ENCODE measurements around the gene COL4A2. TPM values are rescaled to one million over a fixed set of nuclear protein-coding genes. Genes with fewer than 3 reads are reported as not detected.

COL4A2 gene
- polyA plus RNA-seq, 4 donors, result 473 to 603 (median 479) TPM

DNA sequence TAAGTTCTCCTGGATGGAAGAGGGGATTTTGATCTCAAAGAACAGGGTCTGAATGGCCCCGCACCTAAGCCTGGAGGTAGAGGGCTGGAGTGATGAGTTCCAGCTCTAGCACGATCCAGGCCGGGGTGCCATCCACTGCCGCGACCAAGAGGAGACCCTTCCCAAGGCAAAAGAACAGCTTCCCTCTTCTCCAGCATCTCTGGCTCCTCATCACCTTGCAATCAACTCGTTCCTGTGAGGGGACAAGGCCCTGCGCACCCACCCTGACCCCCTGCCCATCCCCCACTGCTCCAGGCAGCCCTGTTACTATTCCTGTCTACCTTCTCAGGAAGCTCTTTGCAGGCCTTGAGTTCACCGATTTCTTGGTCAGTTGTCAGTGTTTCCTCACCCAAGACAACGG lies 17.9 kb upstream of the COL4A2 start:
- DNase-seq (ENCODE audit: low read depth in 4 of 4, low spot score in 3 of 4), result no peak

DNA sequence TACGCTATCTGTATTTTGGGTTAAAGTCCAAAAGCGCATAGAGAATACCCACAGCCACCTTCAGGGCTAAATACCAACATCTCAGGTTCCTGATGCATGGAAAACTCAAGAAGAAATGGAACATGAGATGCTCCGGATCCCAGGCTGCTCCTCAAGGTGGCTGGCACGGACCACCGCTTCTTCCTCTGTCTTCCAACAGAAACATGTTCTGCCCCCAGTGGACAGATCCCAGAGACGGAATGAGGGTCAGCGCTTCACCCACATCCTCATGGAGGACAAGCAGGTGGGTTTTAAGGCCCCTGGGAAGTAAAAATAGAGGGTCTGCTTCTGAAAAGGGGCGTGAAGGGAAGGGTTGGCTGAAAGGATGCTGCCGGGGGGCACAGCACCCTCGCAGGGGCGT lies 17.4 kb upstream of the COL4A2 start:
- no peak for DNase-seq (ENCODE audit: low read depth in 4 of 4, low spot score in 3 of 4)

DNA sequence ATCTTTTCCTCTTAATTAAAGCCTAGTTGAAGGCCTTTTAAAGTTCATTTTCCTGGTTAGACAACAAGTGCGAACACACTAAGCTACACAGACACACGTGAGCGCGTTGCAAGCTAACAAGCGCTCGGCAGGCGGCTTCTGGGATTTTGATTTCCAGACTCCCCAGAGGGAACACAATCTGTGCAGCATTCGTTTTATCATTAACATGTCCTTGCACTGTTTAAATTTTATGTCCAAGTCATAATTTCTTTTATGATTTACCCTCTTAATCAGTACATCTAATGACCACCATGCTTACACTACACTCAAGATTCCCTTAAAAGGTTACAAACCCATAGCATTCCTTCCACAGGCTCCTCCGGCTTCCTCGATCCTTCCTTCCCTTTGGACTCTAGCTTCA lies 16.9 kb upstream of the COL4A2 start:
- DNase-seq (ENCODE audit: low read depth in 4 of 4, low spot score in 3 of 4), result no peak

DNA sequence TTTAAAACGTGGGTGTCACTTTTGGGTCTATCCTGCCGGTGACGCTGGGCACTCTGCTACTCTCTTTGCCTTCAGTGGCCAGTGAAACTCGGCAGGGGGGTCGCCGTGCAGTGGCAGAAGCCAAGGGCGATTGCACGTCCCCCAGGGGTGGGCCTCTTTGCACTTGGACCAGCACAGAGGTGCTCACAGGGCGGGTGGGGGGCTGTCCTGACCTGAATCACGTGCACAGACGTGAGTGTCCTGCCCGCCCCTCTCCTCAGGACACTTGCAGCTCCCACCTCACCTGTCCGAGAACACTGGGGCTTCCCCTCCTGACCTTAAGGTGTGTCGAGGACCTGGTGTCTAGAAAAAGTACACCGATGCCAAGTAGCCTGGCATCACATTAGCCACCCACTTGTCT lies 16.3 kb upstream of the COL4A2 start:
- no peak for DNase-seq (ENCODE audit: low read depth in 4 of 4, low spot score in 3 of 4)

DNA sequence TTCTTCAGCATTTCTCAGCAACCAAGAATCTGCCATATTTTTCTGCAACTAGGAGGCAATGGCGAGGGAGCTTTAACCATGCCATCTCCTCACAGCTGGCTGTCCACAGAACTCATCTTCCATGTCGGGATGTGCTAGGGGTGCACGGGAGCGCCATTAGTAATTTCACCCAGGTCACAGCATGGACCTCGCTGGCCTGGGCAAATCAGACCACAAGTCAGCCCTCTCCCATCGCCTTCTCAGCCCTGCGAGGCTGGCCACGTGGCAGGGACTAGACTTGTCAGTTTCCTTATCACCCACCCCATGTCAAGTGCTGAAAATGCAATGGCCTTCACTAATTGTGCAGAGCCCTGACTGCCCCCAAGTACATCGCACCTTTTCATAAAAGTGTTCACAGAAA lies 15.8 kb upstream of the COL4A2 start:
- DNase-seq (ENCODE audit: low read depth in 4 of 4, low spot score in 3 of 4), result no peak

DNA sequence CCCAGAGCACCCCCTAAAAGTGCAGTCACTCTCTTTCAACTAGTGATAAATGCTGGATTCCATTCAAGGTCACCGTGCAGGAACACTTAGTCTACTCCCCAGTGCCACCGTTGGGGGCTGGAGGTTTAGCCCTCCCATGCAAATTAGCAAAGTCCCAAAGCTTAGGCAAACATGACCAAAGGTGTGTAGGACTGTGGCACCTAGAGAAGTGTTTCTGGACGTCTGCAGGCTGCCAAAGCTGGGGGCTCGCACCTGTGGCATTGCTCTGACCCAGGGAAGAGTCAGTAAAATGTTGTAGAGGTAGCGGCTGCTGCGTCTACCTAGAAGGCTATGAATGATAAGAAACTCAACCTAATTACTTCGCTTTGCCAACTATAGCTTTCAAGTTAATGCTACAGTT lies 14.0 kb upstream of the COL4A2 start:
- no peak for DNase-seq (ENCODE audit: low read depth in 4 of 4, low spot score in 3 of 4)

DNA sequence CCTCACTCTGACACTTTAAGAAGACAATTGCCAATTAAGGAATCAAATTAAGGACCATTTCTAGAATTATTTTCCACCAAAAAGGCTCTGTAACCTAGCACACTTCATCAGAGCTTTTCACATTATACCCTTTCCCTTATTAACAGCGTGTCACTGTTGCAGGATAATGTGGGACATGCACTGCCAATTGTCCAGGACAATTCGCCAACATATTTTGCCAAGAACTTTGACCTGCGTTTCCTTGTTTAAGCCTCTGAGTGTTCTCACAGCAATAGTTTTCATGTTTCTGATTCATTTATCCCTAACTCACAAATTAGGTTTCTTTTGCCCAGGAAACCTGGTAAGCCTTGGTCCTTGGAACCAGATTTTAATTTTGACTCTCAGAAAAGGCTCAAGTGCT lies 13.4 kb upstream of the COL4A2 start:
- DNase-seq (ENCODE audit: low read depth in 4 of 4, low spot score in 3 of 4), result no peak

DNA sequence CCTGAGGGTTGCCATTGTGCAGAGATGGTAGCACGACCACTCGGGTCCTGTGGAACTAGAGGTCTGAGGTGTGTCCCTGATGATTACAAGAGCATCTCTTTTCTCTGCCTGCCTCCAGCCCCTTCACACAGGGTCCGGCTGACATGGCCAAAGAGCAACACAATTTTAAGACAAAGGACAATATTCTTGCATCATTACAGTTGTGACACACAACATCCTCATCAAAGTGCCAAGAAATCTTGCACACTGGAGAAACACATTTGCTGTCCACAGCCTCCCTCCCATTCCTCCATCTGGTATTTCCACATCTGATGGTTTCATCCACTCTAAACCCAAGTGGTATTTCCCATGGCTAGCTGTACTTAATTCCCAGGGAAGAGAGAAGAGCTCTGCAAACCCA lies 12.9 kb upstream of the COL4A2 start:
- DNase-seq (ENCODE audit: low read depth in 4 of 4, low spot score in 3 of 4), result no peak

DNA sequence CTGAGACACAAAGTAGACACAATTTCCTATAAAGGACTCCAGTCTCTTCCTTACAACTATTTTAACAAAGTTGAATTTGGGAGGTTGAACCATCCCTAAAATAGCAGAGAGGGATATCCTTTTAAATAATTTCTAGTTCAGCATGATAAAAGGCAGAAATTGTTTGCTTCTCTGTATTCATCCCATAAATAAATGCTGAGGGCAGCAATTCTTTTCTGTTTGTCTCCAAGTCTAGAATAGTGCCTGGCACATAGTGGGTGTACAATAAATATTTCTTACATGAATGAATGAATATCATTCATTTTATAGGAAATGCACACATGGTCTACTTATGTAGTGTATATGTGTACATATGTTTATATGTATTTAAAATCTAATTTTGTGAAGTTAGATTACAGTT lies 12.5 kb upstream of the COL4A2 start:
- DNase-seq (ENCODE audit: low read depth in 4 of 4, low spot score in 3 of 4), result no peak

DNA sequence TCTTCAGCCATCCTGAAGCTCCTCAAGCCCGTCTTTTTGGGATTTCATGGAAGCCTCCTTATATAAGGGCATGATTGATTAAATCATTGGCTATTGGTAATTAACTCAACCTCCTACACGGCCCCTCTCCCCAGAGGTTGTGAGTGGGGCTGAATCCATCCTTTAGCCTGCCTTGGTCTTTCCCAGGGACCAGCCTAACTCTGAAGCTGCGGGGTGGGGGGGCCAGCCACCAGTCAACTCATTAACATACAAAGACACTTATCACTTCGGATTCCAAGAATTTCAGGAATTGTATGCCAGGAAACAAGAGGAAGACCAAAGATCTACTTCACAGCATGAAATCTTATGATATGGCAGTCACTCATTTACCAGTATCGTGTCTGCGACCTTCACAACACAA lies 10.1 kb upstream of the COL4A2 start:
- DNase-seq (ENCODE audit: low read depth in 4 of 4, low spot score in 3 of 4), result no peak

DNA sequence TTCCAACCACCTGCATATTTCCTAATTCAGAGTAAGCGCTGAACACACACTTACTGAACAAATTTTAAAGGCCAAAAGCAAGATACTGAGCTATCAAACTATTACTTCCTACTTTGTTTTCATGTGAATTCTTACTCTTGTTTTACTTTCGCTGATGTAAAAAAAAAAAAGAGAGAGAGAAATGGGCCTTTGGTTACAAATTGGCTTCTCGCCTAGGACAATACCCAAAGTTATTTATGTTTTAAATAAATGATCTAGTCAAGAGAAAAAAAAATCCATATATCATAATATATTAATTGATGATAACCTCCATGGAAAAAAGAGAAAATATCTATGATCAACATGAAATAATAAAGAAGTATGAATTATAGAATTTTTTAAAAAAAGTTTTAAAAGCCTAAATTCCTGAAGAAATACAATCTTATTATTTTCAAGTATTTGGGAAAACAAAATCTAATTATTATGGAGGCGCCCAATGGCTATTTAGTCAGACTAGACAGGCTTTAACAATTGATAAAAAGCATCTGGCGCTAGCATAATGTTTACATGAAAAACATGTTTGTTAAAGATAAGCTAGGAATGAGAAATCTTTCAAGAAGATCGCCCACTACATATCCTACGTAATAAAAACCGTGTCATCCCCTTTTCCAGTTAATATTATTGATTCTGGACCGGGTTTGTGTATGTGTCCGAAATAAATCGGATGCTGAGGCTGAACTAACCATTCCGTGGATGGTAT lies 9.1 kb upstream of the COL4A2 start:
- peak in 1 of 4 donors; percentile 48 for DNase-seq (ENCODE audit: low read depth in 4 of 4, low spot score in 3 of 4)

DNA sequence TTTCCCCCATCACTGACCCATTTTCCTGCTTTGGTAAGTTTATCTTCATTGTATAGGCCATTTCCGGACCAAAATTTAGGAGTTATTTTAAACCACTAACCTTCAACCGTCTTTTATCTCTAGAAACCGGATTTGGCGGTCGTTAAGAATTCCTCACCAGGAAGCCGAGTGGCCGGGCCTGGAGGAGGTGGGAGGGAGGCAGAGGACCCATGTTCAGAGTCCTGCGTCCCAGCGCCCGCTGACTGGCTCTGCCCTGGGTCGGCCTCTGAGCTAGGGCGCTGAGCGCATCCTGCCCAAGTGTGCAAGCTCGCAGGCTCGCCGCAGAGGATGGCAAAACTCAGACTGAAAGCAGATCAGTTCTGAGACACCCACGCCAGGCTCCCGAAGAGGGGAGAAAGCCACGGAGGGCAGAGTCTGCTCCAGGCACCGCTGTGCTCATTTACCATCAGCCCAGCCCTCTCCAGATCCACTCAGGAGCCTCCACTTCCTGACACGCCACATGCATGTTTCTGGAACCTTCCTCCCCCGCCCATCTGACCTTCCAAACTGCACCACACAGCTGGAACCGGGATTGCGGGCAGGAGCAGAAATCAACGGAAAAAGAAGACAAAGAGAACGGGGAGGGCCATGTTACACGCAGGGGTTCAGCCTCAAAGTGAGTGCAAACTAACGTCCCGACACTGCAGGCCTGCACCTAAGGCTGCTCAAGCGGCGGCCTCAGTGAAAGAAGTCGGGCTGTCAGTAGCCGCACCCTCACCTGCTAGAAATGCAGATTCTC lies 8.4 kb upstream of the COL4A2 start:
- DNase-seq (ENCODE audit: low read depth in 4 of 4, low spot score in 3 of 4), result peak in 1 of 4 donors; percentile 29

DNA sequence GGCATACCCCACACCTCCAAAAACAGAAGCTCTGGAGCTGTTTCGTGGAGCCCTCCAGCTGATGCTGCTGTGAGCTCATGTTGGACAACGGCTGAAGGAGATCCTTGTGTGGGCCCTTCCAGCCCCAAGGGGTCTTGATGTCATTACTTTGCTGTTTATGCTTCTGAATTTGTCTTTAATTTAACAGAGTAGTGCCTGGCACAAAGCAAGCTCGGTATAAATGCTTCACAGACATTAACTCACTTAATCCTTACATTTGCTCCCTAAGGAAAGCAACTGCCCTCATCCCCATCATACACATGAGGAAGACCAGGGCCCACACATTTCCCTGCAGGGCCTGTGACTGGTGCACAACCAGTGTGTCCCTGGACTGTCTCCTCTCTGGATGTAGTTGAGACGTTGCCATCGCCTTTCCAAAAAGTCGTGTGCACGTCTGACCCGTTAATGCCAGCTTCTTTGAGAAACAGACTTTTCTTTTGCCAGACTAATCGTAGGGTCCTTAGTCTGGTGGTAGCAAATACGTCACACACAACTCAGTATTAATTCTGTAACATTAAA lies 7.7 kb upstream of the COL4A2 start:
- no peak for DNase-seq (ENCODE audit: low read depth in 4 of 4, low spot score in 3 of 4)

DNA sequence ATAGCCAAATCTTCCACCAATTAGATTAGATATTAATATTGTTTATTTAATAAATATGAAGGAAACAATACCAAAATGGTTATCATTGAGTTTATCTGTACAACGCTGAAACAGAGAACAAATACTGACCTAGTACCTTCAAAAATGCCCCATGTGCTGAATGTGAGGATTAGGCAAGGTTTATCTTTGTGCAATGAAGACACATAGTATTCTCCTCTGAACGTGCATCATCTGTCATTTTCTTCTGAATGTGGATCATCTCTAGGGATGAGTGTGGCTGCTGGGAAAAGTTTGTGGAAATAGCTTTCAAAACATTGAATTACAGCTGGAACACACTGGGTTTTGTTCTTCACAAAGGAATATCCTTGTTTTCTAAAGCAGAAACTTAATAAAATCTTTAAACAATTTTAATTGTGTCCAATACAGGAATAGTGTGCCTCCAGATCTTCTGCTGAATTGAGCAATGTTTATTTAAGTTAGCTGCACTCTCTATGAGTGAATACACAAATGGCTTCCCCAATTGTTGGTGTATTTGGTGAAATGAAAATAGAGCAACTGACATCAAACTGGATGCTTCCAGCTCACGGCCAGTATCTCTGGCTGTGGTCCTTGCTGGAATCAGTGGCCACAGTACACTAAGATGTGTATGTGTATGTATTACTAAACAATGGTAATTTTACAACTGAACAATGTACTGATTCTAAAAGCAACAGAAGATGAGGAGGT lies 6.8 kb upstream of the COL4A2 start:
- DNase-seq (ENCODE audit: low read depth in 4 of 4, low spot score in 3 of 4), result no peak

DNA sequence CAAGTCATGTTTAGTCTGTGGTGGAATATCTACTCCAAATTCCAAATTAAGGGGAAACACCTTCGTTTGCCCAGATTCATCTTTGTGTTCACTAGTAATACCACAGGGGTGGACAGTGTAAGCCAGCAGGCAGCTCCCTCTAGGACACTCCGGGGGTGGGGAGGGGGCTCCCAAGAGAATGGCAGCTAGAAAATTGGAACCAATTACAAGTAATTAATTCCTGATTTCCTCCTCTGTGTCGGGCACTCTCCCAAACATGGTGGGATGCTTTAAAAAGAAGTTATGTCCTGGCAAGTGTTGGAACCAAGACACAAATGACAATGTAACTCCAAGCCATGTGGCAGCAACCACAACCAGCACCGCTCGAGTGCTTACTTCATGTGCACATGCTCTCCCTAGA lies 6.0 kb upstream of the COL4A2 start:
- DNase-seq (ENCODE audit: low read depth in 4 of 4, low spot score in 3 of 4), result no peak

DNA sequence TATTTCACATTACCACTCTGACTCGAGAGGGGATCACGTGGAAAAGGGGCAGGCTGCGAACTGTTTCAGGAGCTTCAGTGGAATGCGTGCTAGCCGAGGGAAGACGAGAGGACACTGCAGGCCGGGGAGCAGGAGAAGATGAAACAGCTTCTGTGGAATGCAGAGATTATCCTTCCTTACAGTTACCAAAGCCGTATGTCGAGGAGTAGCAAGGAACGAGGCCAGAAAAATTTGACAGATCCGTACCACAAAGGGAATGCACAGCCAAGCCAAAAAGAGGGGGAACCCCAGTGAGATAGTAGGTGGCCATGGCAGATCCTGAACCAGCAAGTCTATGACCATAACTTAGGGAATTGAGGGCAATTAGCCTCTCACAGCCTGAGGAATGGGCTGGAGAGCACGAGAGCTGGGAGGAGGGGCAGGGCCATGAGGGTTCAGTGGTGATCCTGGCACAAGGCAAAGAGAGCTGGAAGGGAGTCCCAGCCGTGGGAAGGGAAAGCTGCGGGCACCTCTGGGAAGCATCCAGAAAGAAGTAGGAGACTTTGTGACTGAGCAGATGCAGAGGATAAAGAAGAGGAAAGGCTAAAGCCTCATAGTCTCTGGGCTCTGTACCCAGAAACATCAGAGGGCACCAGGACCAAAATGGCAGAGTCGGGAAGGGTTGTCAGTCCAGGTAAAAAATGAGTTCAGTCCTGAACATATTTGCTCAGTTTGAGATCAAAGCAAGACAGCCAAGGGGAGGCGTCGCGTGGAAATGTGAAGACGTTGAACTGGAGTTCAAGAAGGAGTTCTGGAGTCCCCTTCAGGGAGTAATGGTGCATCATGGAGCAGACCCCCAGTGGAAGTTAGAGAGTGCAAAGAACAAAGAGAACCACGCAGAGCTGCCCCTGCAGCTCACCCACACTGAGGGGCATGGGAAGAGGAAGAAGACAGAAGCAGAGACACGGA lies 5.2 kb upstream of the COL4A2 start:
- DNase-seq (ENCODE audit: low read depth in 4 of 4, low spot score in 3 of 4), result no peak

DNA sequence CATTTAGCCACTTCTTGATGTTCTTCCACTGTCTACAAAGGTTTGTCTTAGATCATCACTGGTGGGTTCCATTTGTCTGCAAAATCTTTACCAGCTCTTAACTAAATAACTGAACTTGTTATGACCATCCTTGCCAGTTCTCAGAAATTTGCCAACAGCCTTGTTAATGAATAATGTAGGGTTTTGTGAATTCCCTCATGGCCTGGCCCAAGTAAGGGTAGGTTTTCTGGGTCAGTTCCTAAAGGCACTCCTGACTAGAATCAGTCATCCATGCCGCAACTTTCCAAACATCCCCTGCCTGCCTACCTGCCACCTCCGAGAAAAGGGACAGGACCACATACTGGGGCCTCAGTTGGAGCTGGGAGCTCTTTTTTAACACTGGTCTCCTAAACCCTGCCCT lies 4.1 kb upstream of the COL4A2 start:
- no peak for DNase-seq (ENCODE audit: low read depth in 4 of 4, low spot score in 3 of 4)

DNA sequence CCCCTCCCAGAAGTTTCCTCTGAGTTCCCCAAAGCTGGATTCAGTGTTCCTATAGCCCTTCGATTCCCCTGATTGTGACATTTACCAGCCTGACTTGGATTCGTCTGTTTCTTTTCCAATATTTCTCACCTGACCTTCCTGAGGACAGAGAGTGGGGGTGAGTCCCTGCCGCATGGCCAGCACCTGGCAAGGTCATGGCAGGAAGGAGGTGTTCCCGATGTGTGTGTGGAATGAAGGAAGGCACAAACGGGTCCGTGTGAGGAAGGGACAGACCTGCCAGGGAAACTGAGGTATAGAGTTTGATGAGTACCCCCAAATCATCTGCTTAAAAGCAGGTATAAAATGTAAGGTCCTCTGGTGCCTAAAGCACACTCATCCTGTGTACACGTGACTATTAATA lies 3.4 kb upstream of the COL4A2 start:
- DNase-seq (ENCODE audit: low read depth in 4 of 4, low spot score in 3 of 4), result no peak

DNA sequence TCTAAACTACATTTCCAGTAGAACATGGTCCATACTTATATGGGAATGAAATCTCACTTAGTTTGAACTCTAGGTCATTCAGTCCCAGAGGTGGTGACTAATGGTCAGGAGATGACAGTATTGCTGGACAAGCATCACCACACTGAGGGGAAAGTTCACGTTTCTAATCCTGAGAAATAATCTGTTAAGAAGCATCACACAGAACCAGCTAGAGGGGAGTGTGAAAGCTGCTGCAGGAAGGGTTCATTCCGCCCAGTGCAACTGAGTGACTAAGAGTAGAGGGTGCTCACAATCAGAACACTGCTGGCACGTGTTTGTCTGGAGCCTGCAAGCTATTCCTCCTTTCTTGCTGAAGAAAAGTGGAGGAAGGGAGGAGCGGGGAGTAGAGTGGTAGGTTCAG lies 2.8 kb upstream of the COL4A2 start:
- no peak for DNase-seq (ENCODE audit: low read depth in 4 of 4, low spot score in 3 of 4)

DNA sequence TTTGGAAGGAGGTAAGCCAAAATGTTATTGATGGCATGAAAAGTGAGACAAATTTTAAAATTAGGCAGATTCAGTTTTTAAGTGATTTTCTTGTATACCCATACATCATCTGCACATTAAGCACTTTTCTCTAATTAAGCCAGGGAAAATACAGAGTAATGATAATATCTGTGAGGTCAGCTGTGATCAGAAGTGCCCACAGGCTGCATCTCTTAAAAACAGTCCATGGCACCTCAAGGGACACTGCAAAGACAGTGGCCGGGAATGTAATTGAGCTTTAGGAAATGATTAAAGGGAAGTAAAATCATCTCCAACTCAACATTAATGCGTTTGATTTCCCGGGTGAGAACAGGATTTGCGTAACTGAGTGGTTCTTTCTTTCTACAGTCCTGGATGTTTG lies 2.1 kb upstream of the COL4A2 start:
- no peak for DNase-seq (ENCODE audit: low read depth in 4 of 4, low spot score in 3 of 4)

Measured in right renal pelvis (tissue), 4 donors.